Measurements from ENCODE around the gene PLB1. TPM values are rescaled to one million over a fixed set of nuclear protein-coding genes. Genes with fewer than 3 reads are reported as not detected.

PLB1 gene
- total RNA-seq, 4 donors from 2014 or later = 6.3 to 15.4 (median 10.9) TPM

DNA sequence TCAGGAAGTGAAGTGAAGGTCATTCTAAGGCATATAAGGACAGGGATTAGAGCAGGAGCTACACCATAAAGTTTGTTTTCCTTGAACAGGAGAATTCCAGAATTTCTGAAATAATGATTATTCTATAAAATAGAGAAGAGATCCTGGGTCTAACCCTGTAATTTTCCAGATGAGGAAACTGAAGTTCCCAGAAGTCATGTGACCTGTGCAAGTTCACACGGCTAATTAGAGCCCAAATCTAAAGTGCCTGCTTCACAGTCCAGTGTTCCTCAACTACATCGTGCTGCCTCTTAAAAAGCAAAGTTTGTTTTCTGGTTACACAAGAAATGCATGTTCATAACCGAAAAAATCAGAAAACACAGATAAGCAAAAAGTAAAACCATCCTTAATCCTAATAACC lies 34.9 kb downstream of the PLB1 start:
- TF ChIP-seq, protein P1, sequence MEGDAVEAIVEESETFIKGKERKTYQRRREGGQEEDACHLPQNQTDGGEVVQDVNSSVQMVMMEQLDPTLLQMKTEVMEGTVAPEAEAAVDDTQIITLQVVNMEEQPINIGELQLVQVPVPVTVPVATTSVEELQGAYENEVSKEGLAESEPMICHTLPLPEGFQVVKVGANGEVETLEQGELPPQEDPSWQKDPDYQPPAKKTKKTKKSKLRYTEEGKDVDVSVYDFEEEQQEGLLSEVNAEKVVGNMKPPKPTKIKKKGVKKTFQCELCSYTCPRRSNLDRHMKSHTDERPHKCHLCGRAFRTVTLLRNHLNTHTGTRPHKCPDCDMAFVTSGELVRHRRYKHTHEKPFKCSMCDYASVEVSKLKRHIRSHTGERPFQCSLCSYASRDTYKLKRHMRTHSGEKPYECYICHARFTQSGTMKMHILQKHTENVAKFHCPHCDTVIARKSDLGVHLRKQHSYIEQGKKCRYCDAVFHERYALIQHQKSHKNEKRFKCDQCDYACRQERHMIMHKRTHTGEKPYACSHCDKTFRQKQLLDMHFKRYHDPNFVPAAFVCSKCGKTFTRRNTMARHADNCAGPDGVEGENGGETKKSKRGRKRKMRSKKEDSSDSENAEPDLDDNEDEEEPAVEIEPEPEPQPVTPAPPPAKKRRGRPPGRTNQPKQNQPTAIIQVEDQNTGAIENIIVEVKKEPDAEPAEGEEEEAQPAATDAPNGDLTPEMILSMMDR (IDR thresholded peaks at IDR 0.05) = no peak
- DNase-seq (ENCODE audit: low spot score) (no peak), ATAC-seq (ENCODE audit: low FRiP score) (no peak)

DNA sequence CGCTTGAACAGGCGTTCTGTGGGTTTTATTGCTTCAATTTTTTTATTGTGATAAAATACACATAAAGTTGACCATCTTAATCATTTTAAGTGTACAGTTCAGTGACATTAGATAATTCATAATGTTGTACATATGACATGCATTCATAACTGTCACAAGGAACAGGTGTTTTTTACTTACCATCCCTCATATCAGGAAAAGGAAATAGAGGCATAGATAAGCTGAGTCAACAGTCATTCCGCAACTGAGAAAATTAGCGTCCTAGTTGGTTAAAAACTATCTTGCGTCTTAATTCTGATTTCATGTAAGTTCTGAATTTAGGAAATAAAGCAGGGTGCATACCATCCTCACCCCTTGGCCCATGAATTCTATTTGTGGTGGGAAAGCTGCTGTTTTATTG lies 36.5 kb downstream of the PLB1 start:
- ATAC-seq (ENCODE audit: low FRiP score) (no peak), DNase-seq (ENCODE audit: low spot score) (no peak)
- TF ChIP-seq, protein P1 (IDR thresholded peaks at IDR 0.05) = no peak

DNA sequence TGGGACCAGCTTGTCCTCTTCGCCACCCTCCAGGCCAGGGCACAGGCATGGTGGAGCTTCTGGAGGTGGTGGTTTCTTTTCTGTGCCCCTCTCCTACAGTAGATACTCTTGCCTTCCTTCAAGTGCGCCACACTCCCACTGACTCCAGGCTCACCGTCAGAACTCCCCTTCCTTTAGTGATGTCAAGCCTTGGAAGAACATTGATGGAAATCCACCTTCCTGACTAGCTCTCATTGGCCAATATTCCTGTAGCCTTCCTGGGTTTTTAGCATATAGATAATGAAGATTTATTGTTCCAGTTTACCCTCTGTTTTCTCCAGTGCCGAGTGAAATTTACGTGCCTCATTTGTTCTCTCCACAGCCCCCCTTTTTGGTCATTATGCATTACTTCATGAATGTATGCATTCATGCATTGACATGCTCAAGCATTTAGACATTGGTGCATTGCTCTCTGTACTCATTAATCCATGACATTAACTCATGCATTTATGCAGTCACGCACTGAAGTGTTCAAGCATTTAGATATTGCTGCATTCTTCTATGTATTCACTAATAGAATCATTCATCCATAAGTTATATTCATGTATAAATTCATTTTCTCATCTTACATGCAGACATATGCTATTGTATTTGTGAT lies 37.3 kb downstream of the PLB1 start:
- ATAC-seq (ENCODE audit: low FRiP score) (no peak), DNase-seq (ENCODE audit: low spot score) (no peak)
- TF ChIP-seq, protein P1 (IDR thresholded peaks at IDR 0.05) = no peak

DNA sequence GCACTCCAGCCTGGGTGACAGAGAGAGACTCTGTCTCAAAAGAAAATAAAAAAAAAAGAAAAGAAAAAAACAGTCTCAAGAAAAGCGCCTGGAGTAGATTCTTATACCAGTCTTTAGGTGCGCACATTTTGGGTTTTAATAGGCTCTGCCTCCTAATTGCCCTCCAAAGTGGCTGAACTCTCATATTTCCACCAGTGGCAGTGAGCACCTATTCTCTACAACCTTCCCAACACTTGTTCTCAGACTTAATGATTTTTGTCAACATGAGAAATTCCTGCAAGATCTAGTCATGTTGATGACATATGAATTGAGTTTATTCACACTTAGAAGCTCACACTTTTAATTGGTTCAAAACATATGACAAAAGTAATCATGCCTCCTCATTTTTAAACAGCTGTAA lies 39.0 kb downstream of the PLB1 start:
- TF ChIP-seq, protein P1 (IDR thresholded peaks at IDR 0.05) = no peak
- no peak for ATAC-seq (ENCODE audit: low FRiP score)
- no peak for DNase-seq (ENCODE audit: low spot score)

DNA sequence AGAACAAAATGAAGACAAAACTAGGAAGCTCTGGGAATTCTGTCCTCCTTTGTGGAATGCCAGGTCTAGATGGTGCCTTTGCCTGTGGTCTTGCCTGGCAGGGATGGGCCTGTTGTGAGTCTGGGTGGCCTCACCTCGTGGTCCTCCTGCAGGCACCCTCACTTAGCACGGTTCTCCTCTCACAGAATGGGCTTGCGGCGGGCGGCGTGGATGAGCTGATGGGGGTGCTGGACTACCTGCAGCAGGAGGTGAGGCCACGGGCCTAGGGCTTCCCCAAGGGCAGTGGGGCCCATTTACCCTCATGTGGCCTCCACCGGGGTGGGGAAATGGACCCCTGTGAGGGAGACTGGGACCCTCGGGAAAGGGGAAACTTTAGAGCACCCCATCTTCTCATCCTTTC lies 42.3 kb downstream of the PLB1 start:
- ATAC-seq (ENCODE audit: low FRiP score) = no peak
- TF ChIP-seq, protein P1 (IDR thresholded peaks at IDR 0.05) = no peak
- DNase-seq (ENCODE audit: low spot score) = no peak

DNA sequence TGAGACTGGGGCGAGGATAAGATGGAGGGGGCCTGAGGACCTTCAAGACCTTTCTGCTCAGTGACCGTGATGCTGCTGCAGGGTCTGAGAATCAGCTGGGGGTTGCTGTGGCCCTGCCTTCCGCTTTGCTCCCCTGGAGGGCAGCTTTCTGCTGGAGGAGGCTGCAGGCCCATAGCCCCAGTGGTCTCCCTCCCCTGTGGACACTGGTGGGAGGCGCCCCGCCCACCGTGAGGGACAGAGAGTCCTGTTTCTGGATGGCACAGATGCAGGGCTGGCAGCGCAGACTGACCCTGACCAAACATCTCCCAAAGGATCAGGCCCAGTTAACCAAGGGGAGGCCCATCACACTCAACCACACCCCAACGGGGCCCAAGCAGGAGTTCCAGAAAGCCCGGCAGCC lies 42.8 kb downstream of the PLB1 start:
- no peak for ATAC-seq (ENCODE audit: low FRiP score)
- TF ChIP-seq, protein P1 (IDR thresholded peaks at IDR 0.05) = no peak
- DNase-seq (ENCODE audit: low spot score) = no peak

DNA sequence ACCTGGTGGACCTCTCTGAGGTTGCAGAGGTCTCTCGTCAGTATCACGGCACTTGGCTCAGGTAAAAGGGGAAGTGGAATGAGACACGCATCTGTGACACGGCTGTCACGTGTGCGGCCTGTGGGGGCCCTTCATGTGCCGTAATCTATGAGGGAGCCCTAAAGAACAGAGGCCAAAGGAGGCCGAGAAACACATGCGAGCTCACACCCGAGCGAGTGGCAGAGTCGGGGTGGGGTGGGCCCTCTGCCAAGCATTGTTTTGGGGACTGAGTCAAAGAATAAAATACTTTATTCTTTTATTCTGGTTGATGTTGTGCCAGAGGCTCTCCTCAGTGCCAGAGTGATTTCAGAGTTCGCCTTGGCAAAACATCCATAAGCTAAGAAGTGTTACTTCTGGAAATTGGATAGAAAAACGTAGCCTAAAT lies 43.3 kb downstream of the PLB1 start:
- ATAC-seq (ENCODE audit: low FRiP score) (no peak), DNase-seq (ENCODE audit: low spot score) (no peak)
- TF ChIP-seq, protein P1 (IDR thresholded peaks at IDR 0.05) = no peak

Measured in omental fat pad (tissue), 4 donors.